ENCODE results near the gene ASRGL1. TPM values are rescaled to one million over a fixed set of nuclear protein-coding genes. Genes with fewer than 3 reads are reported as not detected.

Gene ASRGL1
- total RNA-seq, 6 donors from 2014 or later = 31.2 to 82.8 (median 49.3) TPM

DNA sequence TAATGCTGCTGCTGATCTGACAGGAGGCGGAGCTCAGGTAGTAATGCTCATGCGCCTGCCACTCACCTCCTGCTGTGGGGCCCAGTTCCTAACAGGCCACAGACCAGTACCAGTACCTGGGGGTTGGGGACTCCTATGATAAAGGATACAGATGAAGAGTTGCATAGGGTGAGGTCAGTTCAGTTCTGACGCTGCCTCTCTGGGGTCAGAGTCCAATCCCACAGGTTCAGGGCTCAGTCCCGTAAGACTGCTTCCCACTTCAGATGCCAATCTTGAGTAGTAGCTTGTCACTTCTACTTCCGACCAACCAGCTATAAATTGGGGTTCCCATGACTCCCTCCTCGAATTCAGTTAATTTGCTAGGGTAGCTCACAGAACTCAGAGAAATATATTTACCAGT lies 8.6 kb downstream of the ASRGL1 start:
- DNase-seq (no peak), ATAC-seq (ENCODE audit: low FRiP score in 2 of 2) (no peak)
- H3K4me1 ChIP-seq = peaks cover 7 to 14% (median 9%) of the 10 kb centered on the region in 4 donors
- H3K27ac ChIP-seq = no peak overlapping the region
- no peak for TF ChIP-seq POLR2AphosphoS5 (IDR thresholded peaks at IDR 0.05)
- TF ChIP-seq EP300 (IDR thresholded peaks at IDR 0.05) = no peak
- no peak for TF ChIP-seq POLR2A (IDR thresholded peaks at IDR 0.05)
- TF ChIP-seq CTCF (IDR thresholded peaks at IDR 0.05) = no peak
- H3K4me3 ChIP-seq = no peak overlapping the region
- no peaks in the 10 kb centered on the region for H3K27me3 ChIP-seq
- H3K9me3 ChIP-seq = no peaks in the 10 kb centered on the region
- peaks cover 0 to 7% (median 0%) of the 10 kb centered on the region in 4 donors for H3K36me3 ChIP-seq
- 90 to 94% methylated on average over 6 of the region's 6 CpGs for WGBS, 2 donors

GRCh38 chr11:62352355-62353336 lies 15.4 kb downstream of the ASRGL1 start:
- Histone ChIP-seq H3K27me3 (no peaks in the 10 kb centered on the region), H3K9me3 (no peaks in the 10 kb centered on the region), H3K27ac (no peak overlapping the region), H3K4me3 (no peak overlapping the region), H3K36me3 (peaks cover 0 to 4% (median 0%) of the 10 kb centered on the region in 4 donors), H3K4me1 (no peaks in the 10 kb centered on the region)
- ATAC-seq (ENCODE audit: low FRiP score in 2 of 2) = no peak
- DNase-seq = no peak
- WGBS, 2 donors = 88 to 93% methylated on average over 9 of the region's 9 CpGs
- TF ChIP-seq POLR2A (IDR thresholded peaks at IDR 0.05) = no peak
- no peak for TF ChIP-seq CTCF (IDR thresholded peaks at IDR 0.05)
- no peak for TF ChIP-seq EP300 (IDR thresholded peaks at IDR 0.05)
- TF ChIP-seq POLR2AphosphoS5 (IDR thresholded peaks at IDR 0.05) = no peak

GRCh38 chr11:62353841-62354240 lies 16.6 kb downstream of the ASRGL1 start:
- no peak for TF ChIP-seq POLR2AphosphoS5 (IDR thresholded peaks at IDR 0.05)
- TF ChIP-seq POLR2A (IDR thresholded peaks at IDR 0.05) = no peak
- no peak for TF ChIP-seq CTCF (IDR thresholded peaks at IDR 0.05)
- TF ChIP-seq EP300 (IDR thresholded peaks at IDR 0.05) = no peak
- Histone ChIP-seq H3K36me3 (peaks cover 0 to 7% (median 3%) of the 10 kb centered on the region in 4 donors), H3K27me3 (no peaks in the 10 kb centered on the region), H3K4me1 (no peaks in the 10 kb centered on the region), H3K27ac (no peak overlapping the region), H3K4me3 (no peak overlapping the region), H3K9me3 (no peaks in the 10 kb centered on the region)
- no peak for DNase-seq
- no peak for ATAC-seq (ENCODE audit: low FRiP score in 2 of 2)
- 89 to 100% methylated on average over 1 of the region's 1 CpG for WGBS, 2 donors

- 93 to 94% methylated on average over 7 of the region's 7 CpGs for WGBS, 2 donors
- TF ChIP-seq EP300 (IDR thresholded peaks at IDR 0.05) = no peak
- no peak for TF ChIP-seq CTCF (IDR thresholded peaks at IDR 0.05)
- no peak for TF ChIP-seq POLR2A (IDR thresholded peaks at IDR 0.05)
- no peak for TF ChIP-seq POLR2AphosphoS5 (IDR thresholded peaks at IDR 0.05)
- ATAC-seq (ENCODE audit: low FRiP score in 2 of 2) = no peak
Measured at GRCh38 chr11:62358273-62358672, 21.0 kb downstream of the ASRGL1 start.

More at GRCh38 chr11:62358273-62358672, 21.0 kb downstream of the ASRGL1 start:
- Histone ChIP-seq H3K27ac (no peak overlapping the region), H3K9me3 (no peaks in the 10 kb centered on the region), H3K4me1 (no peaks in the 10 kb centered on the region), H3K27me3 (no peaks in the 10 kb centered on the region), H3K36me3 (peaks cover 0 to 7% (median 3%) of the 10 kb centered on the region in 4 donors), H3K4me3 (no peak overlapping the region)
- DNase-seq = no peak

Measured in upper lobe of left lung (tissue), 6 donors.